Activated naive CD4-positive, alpha-beta T cell treated with anti-CD3 and anti-CD28 coated beads, Interleukin-2, amount 50 U/mL, for 72 hours (primary cell): ENCODE results near the gene ACAP2. TPM values are rescaled to one million over a fixed set of nuclear protein-coding genes. Genes with fewer than 3 reads are reported as not detected.
A peak's percentile ranks its signal among the peaks of the same experiment; 100 is the strongest.

Experiments
- ATAC-seq, 2 donors: fragments of 150-1000 bp; cut with Tn5 transposase; 2 replicates each; pipeline ENCODE4 v1.10.0; 2021; ENCODE audit warnings: mild to moderate bottlenecking in 2 of 2, moderate library complexity in 2 of 2
- DNase-seq, 2 donors: peaks; one replicate each; pipeline ENCODE4 v3.0.0; 2021 to 2022; ENCODE audit warnings: low spot score in 2 of 2
- H3K27ac Mint-ChIP-seq, 2 donors: one replicate each; pipeline ENCODE4 v1.8.0; 2022; ENCODE audit warnings: mild to moderate bottlenecking in 2 of 2, mixed read lengths in 2 of 2
- H3K36me3 Mint-ChIP-seq, 2 donors: one replicate each; pipeline ENCODE4 v1.8.0; 2022; ENCODE audit warnings: mixed read lengths in 2 of 2
- H3K9me3 Mint-ChIP-seq, 2 donors: one replicate each; pipeline ENCODE4 v1.8.0; 2022; ENCODE audit warnings: mixed read lengths in 2 of 2
- total RNA-seq, 2 donors: library from RNA; stranded (reverse); gene quantifications; one replicate each; pipeline ENCODE4 v1.2.3, GENCODE V29; 2022

Gene ACAP2
- total RNA-seq, 2 donors from 2014 or later = 46.3 to 75.8 TPM

- no peak for DNase-seq
- Mint-ChIP-seq H3K9me3 (no peaks in the 10 kb centered on the region), H3K27ac (no peak overlapping the region), H3K36me3 (peaks cover 0 to 6% of the 10 kb centered on the region in 2 donors)
- ATAC-seq = peak in 1 of 2 donors; percentile 71
Measured at GRCh38 chr3:195284842-195285241, 158.0 kb downstream of the ACAP2 start.

GRCh38 chr3:195282961-195283360 is 159.9 kb downstream of the ACAP2 start:
- no peak for DNase-seq
- no peak overlapping the region for H3K27ac Mint-ChIP-seq
- no peaks in the 10 kb centered on the region for H3K9me3 Mint-ChIP-seq
- ATAC-seq = no peak
- H3K36me3 Mint-ChIP-seq = no peaks in the 10 kb centered on the region

GRCh38 chr3:195274259-195274966 is 168.4 kb downstream of the ACAP2 start:
- DNase-seq = no peak
- H3K9me3 Mint-ChIP-seq = no peaks in the 10 kb centered on the region
- no peak overlapping the region for H3K27ac Mint-ChIP-seq
- H3K36me3 Mint-ChIP-seq = no peaks in the 10 kb centered on the region
- no peak for ATAC-seq

- H3K36me3 Mint-ChIP-seq = no peaks in the 10 kb centered on the region
- ATAC-seq = peak; percentile 79 to 84
- peak; percentile 88 to 93 for DNase-seq
- no peaks in the 10 kb centered on the region for H3K9me3 Mint-ChIP-seq
- peak overlapping the region; percentile 62 to 91 for H3K27ac Mint-ChIP-seq
Measured at GRCh38 chr3:195271410-195272243, 171.2 kb downstream of the ACAP2 start.

GRCh38 chr3:195270817-195271409 is 171.9 kb downstream of the ACAP2 start, which contains the start of gene XXYLT1:
Gene XXYLT1, minus strand, starts transcription at chr3:195271159. Its CDS starts 101 bp downstream, at chr3:195271058.
- DNase-seq (peak; percentile 90 to 92), ATAC-seq (peak; percentile 89)
- peak within 1 kb of the TSS; percentile 62 to 91 for H3K27ac Mint-ChIP-seq
- no peaks in the 10 kb centered on the region for H3K9me3 Mint-ChIP-seq
- no peaks in the 10 kb centered on the region for H3K36me3 Mint-ChIP-seq

- ATAC-seq = peak; percentile 2 to 23
- peak overlapping the region in 1 of 2 donors; percentile 79 for H3K27ac Mint-ChIP-seq
- H3K9me3 Mint-ChIP-seq = no peaks in the 10 kb centered on the region
Measured at GRCh38 chr3:195270079-195270816, 172.6 kb downstream of the ACAP2 start.

GRCh38 chr3:195269375-195270078 is 173.3 kb downstream of the ACAP2 start:
- Mint-ChIP-seq H3K36me3 (no peaks in the 10 kb centered on the region), H3K9me3 (no peaks in the 10 kb centered on the region), H3K27ac (peak overlapping the region in 1 of 2 donors; percentile 46)
- ATAC-seq (no peak), DNase-seq (no peak)

More at GRCh38 chr3:195270079-195270816, 172.6 kb downstream of the ACAP2 start:
- DNase-seq = peak in 1 of 2 donors; percentile 47
- no peaks in the 10 kb centered on the region for H3K36me3 Mint-ChIP-seq

GRCh38 chr3:195268576-195269309 is 174.1 kb downstream of the ACAP2 start:
- ATAC-seq (no peak), DNase-seq (no peak)

GRCh38 chr3:195267096-195267495 is 175.7 kb downstream of the ACAP2 start:
- DNase-seq = no peak
- no peak for ATAC-seq
- no peaks in the 10 kb centered on the region for H3K9me3 Mint-ChIP-seq
- H3K36me3 Mint-ChIP-seq = no peaks in the 10 kb centered on the region
- no peak overlapping the region for H3K27ac Mint-ChIP-seq

More at GRCh38 chr3:195268576-195269309, 174.1 kb downstream of the ACAP2 start:
- H3K9me3 Mint-ChIP-seq = no peaks in the 10 kb centered on the region
- H3K27ac Mint-ChIP-seq = peak overlapping the region in 1 of 2 donors; percentile 52
- no peaks in the 10 kb centered on the region for H3K36me3 Mint-ChIP-seq

GRCh38 chr3:195266428-195266827 is 176.4 kb downstream of the ACAP2 start:
- DNase-seq = no peak
- H3K36me3 Mint-ChIP-seq = no peaks in the 10 kb centered on the region
- H3K9me3 Mint-ChIP-seq = no peaks in the 10 kb centered on the region
- no peak for ATAC-seq
- H3K27ac Mint-ChIP-seq = no peak overlapping the region

- Mint-ChIP-seq H3K9me3 (no peaks in the 10 kb centered on the region), H3K36me3 (no peaks in the 10 kb centered on the region), H3K27ac (peak overlapping the region in 1 of 2 donors; percentile 35)
- no peak for ATAC-seq
- no peak for DNase-seq
Measured at GRCh38 chr3:195265363-195265976, 177.3 kb downstream of the ACAP2 start.

- no peaks in the 10 kb centered on the region for H3K36me3 Mint-ChIP-seq
- no peak overlapping the region for H3K27ac Mint-ChIP-seq
- DNase-seq (no peak), ATAC-seq (no peak)
- H3K9me3 Mint-ChIP-seq = no peaks in the 10 kb centered on the region
Measured at GRCh38 chr3:195263925-195264600, 178.8 kb downstream of the ACAP2 start.

GRCh38 chr3:195263193-195263924 is 179.5 kb downstream of the ACAP2 start:
- ATAC-seq = no peak
- DNase-seq = no peak
- Mint-ChIP-seq H3K27ac (no peak overlapping the region), H3K9me3 (no peaks in the 10 kb centered on the region), H3K36me3 (no peaks in the 10 kb centered on the region)

- Mint-ChIP-seq H3K9me3 (no peaks in the 10 kb centered on the region), H3K36me3 (no peaks in the 10 kb centered on the region)
- no peak for ATAC-seq
Measured at GRCh38 chr3:195261925-195262324, 180.9 kb downstream of the ACAP2 start.

More at GRCh38 chr3:195261925-195262324, 180.9 kb downstream of the ACAP2 start:
- H3K27ac Mint-ChIP-seq = no peak overlapping the region
- DNase-seq = no peak
